ENCODE measurements around the gene FOXN1.

The FOXN1 gene

GRCh38 chr17:28503420-28503819, 2.7 kb upstream of the FOXN1 start:
- Mint-ChIP-seq H3K27me3 (ENCODE audit: low read depth) (peaks cover 5% of the 10 kb centered on the region), H3K4me3 (no peak overlapping the region), H3K27ac (no peak overlapping the region), H3K36me3 (ENCODE audit: low read depth) (no peaks in the 10 kb centered on the region), H3K9me3 (no peaks in the 10 kb centered on the region), H3K4me1 (ENCODE audit: low read depth) (no peaks in the 10 kb centered on the region)

DNA sequence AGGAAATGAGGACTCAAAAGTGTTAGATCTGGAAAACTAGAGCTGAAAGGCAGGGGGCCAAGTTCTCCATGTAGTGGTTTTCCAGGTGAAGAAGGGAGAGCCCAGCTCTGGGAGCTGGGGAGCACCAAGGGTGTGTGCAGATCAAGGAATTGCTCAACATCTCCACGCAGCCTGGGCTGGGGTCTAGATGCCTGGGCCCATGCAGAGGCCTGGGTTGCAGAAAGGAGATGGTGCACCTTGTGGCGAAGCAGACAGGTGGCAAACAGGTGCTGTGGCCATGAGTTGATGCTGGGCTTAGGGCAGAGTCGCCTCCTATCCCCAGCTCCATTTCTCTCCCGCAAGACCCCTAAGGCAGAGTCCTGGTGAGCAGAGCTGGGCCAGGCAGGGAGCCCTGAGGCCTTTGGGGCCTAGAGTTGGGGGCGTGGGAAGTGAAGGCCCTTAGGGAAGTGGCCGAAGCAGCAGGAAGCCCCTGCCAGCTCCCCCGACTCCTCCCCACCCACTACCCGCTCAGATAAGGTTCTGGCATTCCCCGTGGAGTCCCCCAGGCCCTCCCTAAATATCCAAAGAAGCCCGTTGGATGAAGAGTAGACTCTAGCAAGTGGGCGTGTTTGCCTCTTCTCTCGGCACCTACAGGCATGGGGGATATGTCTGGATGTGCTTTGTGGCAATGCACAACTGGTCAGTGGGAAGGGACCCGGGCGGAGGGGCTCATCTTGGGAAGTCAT, 777 bp downstream of the FOXN1 start:
- H3K27ac Mint-ChIP-seq: no peak overlapping the region
- H3K36me3 Mint-ChIP-seq (ENCODE audit: low read depth): no peaks in the 10 kb centered on the region
- H3K27me3 Mint-ChIP-seq (ENCODE audit: low read depth): peaks cover 13% of the 10 kb centered on the region
- H3K4me1 Mint-ChIP-seq (ENCODE audit: low read depth): no peaks in the 10 kb centered on the region
- no peak overlapping the region for H3K4me3 Mint-ChIP-seq
- no peaks in the 10 kb centered on the region for H3K9me3 Mint-ChIP-seq

DNA sequence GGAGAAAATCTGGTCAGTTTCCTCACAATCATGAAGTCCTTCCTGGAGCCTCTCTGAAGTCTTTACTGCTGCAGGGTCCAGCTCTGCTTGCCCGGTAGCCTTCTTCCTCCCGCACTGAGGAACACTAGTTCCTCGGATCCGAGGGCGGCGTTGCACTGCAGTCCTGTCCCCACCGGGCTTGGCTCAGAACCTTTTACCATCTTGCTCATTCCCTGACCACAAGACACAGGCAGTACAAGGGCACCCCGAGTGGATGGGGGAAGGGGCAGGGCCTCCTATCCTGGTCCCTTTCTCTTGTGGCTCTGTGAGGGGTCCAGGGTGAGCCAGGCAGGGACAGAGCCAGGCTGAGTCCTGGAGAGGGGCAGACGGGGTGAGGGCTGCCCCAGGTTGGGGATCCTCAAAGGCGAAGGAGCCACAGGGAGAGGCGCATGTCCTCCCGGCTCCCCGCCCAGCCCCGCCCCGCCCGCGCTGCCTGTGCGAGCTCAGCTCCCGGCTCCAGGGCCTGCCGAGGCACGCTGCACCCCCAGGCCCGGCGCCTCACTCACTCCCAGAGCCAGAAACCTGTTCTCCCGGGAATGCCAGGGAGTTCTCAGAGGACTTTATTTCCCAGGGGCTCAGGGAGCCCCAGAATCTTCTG, 1.5 kb downstream of the FOXN1 start:
- H3K27me3 Mint-ChIP-seq (ENCODE audit: low read depth): peaks cover 15% of the 10 kb centered on the region
- H3K9me3 Mint-ChIP-seq: no peaks in the 10 kb centered on the region
- H3K4me1 Mint-ChIP-seq (ENCODE audit: low read depth): no peaks in the 10 kb centered on the region
- no peak overlapping the region for H3K4me3 Mint-ChIP-seq
- H3K36me3 Mint-ChIP-seq (ENCODE audit: low read depth): no peaks in the 10 kb centered on the region
- H3K27ac Mint-ChIP-seq: no peak overlapping the region

GRCh38 chr17:28508211-28508724, 2.1 kb downstream of the FOXN1 start:
- H3K4me3 Mint-ChIP-seq: no peak overlapping the region
- H3K9me3 Mint-ChIP-seq: no peaks in the 10 kb centered on the region
- no peak overlapping the region for H3K27ac Mint-ChIP-seq
- H3K27me3 Mint-ChIP-seq (ENCODE audit: low read depth): peaks cover 20% of the 10 kb centered on the region
- H3K4me1 Mint-ChIP-seq (ENCODE audit: low read depth): no peaks in the 10 kb centered on the region
- no peaks in the 10 kb centered on the region for H3K36me3 Mint-ChIP-seq (ENCODE audit: low read depth)

GRCh38 chr17:28509789-28510188, 3.6 kb downstream of the FOXN1 start:
- Mint-ChIP-seq H3K4me3 (no peak overlapping the region), H3K27ac (no peak overlapping the region)

DNA sequence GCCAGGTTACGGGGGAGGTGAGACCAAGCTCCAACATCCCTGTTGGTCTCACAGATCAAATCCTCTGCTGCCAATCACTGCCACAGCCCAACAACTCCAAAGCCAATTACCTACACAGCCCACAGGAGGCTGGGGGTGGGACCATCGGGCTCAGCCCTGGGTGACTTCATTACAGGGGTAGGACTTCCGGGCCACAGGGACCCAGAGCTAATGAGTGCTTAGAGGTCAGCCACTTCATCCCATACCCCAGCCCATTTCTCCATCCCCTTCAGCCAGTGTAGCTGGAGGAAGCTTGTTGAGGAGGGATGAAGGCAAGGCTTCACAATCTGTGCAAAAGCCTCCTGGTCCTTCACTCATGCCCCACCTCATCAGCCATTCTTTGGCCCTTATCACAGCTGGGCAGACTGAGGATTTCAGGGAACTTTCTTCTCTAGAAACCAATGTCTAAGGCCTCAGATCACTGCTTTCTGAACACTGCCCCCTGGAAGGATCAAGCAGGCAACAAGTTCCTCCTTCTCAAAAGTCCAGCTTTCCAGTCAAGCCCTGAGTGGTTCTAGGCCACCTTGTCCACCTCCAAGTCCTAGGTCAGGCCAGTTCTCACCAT, 5.8 kb downstream of the FOXN1 start:
- Mint-ChIP-seq H3K4me1 (ENCODE audit: low read depth) (no peaks in the 10 kb centered on the region), H3K9me3 (peaks cover 7% of the 10 kb centered on the region), H3K27me3 (ENCODE audit: low read depth) (peaks cover 22% of the 10 kb centered on the region), H3K36me3 (ENCODE audit: low read depth) (no peaks in the 10 kb centered on the region), H3K4me3 (no peak overlapping the region), H3K27ac (no peak overlapping the region)

More at GRCh38 chr17:28509789-28510188, 3.6 kb downstream of the FOXN1 start:
- Mint-ChIP-seq H3K4me1 (ENCODE audit: low read depth) (no peaks in the 10 kb centered on the region), H3K9me3 (no peaks in the 10 kb centered on the region), H3K27me3 (ENCODE audit: low read depth) (peaks cover 22% of the 10 kb centered on the region), H3K36me3 (ENCODE audit: low read depth) (no peaks in the 10 kb centered on the region)

DNA sequence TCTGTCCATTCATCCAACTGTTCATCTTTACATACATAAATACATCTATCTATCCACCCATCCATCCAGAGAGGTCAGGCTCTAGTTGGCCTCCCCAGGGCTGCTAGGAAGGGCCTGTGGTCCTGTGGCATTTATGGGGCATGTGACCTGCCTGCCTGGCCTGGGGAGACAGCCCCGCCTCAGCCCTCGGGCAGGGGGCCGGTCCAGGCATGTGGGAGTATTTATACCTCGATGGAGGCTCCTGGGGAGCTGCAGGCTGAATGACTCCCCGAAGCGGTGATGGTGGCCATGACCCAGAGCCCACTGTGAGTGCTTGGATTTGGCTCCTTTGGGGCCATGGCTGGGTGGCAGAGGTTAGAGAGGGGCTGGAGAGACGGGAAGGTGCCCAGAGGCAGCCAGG, 7.3 kb downstream of the FOXN1 start:
- Mint-ChIP-seq H3K4me3 (no peak overlapping the region), H3K27ac (no peak overlapping the region), H3K4me1 (ENCODE audit: low read depth) (no peaks in the 10 kb centered on the region), H3K9me3 (peaks cover 7% of the 10 kb centered on the region), H3K27me3 (ENCODE audit: low read depth) (peaks cover 22% of the 10 kb centered on the region), H3K36me3 (ENCODE audit: low read depth) (no peaks in the 10 kb centered on the region)

DNA sequence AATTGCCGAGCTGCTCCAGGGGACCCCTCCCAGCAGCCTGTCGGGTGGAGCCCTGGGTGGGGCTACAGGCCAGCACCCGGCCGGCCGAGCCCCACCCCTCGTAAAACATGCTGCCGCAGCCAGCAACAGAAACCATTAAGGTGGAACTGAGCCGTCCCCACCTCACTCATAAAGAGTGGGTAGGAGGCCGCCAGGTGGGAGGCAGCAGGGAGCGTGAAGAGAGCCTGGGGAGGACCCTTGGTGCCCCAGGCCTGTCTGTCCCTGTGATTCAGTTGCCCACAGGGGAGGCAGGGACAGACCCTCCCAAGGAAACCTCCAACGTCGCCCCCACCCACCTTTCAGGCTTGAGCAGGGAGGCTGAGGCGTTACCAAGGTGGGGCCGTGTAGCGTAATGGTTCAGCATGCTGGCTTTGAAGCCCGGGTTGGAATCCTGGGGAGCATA, 8.4 kb downstream of the FOXN1 start:
- Mint-ChIP-seq H3K27ac (no peak overlapping the region), H3K27me3 (ENCODE audit: low read depth) (peaks cover 20% of the 10 kb centered on the region), H3K4me1 (ENCODE audit: low read depth) (no peaks in the 10 kb centered on the region), H3K4me3 (no peak overlapping the region), H3K36me3 (ENCODE audit: low read depth) (no peaks in the 10 kb centered on the region), H3K9me3 (peaks cover 7% of the 10 kb centered on the region)

DNA sequence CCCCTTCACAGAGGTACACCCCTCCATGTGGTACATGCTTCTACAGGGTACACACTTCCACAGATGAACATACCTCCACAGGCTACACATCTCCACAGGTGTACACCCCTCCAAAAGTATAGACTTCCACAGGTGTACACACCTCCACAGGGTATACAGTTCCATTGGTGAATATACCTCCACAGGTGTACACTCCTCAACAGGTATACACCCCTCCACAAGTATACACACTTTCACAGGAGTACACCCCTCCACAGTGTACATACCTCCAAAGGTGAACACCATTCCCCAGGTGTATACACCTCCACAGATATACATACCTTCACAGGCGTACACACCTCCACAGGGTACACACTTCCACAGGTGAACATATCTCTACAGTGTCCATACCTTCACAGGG, 9.4 kb downstream of the FOXN1 start:
- Mint-ChIP-seq H3K9me3 (peaks cover 7% of the 10 kb centered on the region), H3K27me3 (ENCODE audit: low read depth) (peaks cover 16% of the 10 kb centered on the region), H3K36me3 (ENCODE audit: low read depth) (no peaks in the 10 kb centered on the region), H3K27ac (no peak overlapping the region), H3K4me3 (no peak overlapping the region), H3K4me1 (ENCODE audit: low read depth) (no peaks in the 10 kb centered on the region)

DNA sequence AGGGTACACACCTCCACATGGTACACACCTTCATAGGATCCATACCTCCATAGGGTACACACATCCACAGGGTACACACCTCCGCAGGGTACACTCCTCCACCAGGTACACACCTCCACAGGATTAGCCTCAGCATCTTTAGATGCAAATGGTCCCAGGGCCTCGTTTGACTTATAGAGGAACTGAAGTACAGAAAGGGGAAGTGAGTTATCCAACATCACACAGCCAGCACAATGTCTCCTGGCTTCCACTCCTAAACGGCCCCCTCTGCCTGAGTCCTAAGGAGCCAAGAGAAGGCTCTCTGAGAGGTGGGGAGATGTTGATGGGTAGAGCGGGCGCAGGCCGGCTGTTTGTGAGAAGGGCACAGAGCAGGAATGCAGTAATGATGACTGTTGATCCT, 12.0 kb downstream of the FOXN1 start:
- peaks cover 9% of the 10 kb centered on the region for H3K27me3 Mint-ChIP-seq (ENCODE audit: low read depth)
- peaks cover 7% of the 10 kb centered on the region for H3K9me3 Mint-ChIP-seq
- H3K4me1 Mint-ChIP-seq (ENCODE audit: low read depth): no peaks in the 10 kb centered on the region
- no peak overlapping the region for H3K27ac Mint-ChIP-seq
- H3K4me3 Mint-ChIP-seq: no peak overlapping the region
- H3K36me3 Mint-ChIP-seq (ENCODE audit: low read depth): no peaks in the 10 kb centered on the region

GRCh38 chr17:28518578-28518977, 12.4 kb downstream of the FOXN1 start:
- H3K4me1 Mint-ChIP-seq (ENCODE audit: low read depth): no peaks in the 10 kb centered on the region
- no peak overlapping the region for H3K4me3 Mint-ChIP-seq
- no peak overlapping the region for H3K27ac Mint-ChIP-seq
- H3K9me3 Mint-ChIP-seq: peaks cover 7% of the 10 kb centered on the region
- peaks cover 8% of the 10 kb centered on the region for H3K27me3 Mint-ChIP-seq (ENCODE audit: low read depth)
- H3K36me3 Mint-ChIP-seq (ENCODE audit: low read depth): no peaks in the 10 kb centered on the region

GRCh38 chr17:28519236-28519635, 13.1 kb downstream of the FOXN1 start:
- Mint-ChIP-seq H3K27ac (no peak overlapping the region), H3K4me3 (no peak overlapping the region), H3K36me3 (ENCODE audit: low read depth) (no peaks in the 10 kb centered on the region), H3K4me1 (ENCODE audit: low read depth) (no peaks in the 10 kb centered on the region), H3K27me3 (ENCODE audit: low read depth) (peaks cover 4% of the 10 kb centered on the region), H3K9me3 (peaks cover 7% of the 10 kb centered on the region)

- no peaks in the 10 kb centered on the region for H3K4me1 Mint-ChIP-seq (ENCODE audit: low read depth)
- no peak overlapping the region for H3K27ac Mint-ChIP-seq
- H3K27me3 Mint-ChIP-seq (ENCODE audit: low read depth): peaks cover 4% of the 10 kb centered on the region
- H3K4me3 Mint-ChIP-seq: no peak overlapping the region
- H3K36me3 Mint-ChIP-seq (ENCODE audit: low read depth): no peaks in the 10 kb centered on the region
- H3K9me3 Mint-ChIP-seq: peaks cover 7% of the 10 kb centered on the region
These were observed 14.5 kb downstream of the FOXN1 start for GRCh38 chr17:28520687-28521086.

GRCh38 chr17:28521311-28522085, 15.3 kb downstream of the FOXN1 start:
- Mint-ChIP-seq H3K4me3 (no peak overlapping the region), H3K27ac (no peak overlapping the region), H3K36me3 (ENCODE audit: low read depth) (no peaks in the 10 kb centered on the region), H3K9me3 (peaks cover under 1% of the 10 kb centered on the region), H3K27me3 (ENCODE audit: low read depth) (peaks cover 4% of the 10 kb centered on the region), H3K4me1 (ENCODE audit: low read depth) (no peaks in the 10 kb centered on the region)

All from T-helper 1 cell treated with Interleukin-12 subunit alpha and Interleukin-12 subunit beta and Interleukin-4 antibody, amounts not matched to agents 30 μg/mL and 1 μg/mL, for 36 hours (primary cell).